K562 (cell line): ENCODE results near the gene TMEM181. TPM values are rescaled to one million over a fixed set of nuclear protein-coding genes. Genes with fewer than 3 reads are reported as not detected.
A peak's percentile ranks its signal among the peaks of the same experiment; 100 is the strongest.

Experiments
- ATAC-seq: fragments of 200-7000 bp; cut with Tn5 transposase; 3 replicates; pipeline ENCODE4 v1.9.1; 2020; ENCODE audit warnings: moderate library complexity
- BruUV-seq: library from RNA; stranded (reverse); fragments of 400-500 nt; replicated peaks from 2 replicates; lab custom pipeline; 2021; lab: Mats Ljungman, UMichigan
- CTCF ChIA-PET: fragments of 300-600 bp; formaldehyde crosslinking; extraction: SDS; loops from one replicate; lab custom pipeline; 2021; ENCODE audit warnings: low intra/inter-chr PET ratio; lab: Yijun Ruan, JAX
- POLR2A ChIA-PET: fragments of 300-600, 350-650 bp; sonication (Branson Sonifier 250); formaldehyde crosslinking; extraction: SDS; loops from one replicate; lab custom pipeline; 2021; ENCODE audit warnings: antibody characterized with exemption, inconsistent platforms; lab: Yijun Ruan, JAX
- DNase-seq, 4 experiments: peaks; one replicate each; pipeline versions ENCODE4 v3.0.0 to v3.0.0-alpha.2; 2011 to 2018; ENCODE audit warnings: low spot score in 3 of 4, mixed read lengths in 3 of 4; ENCODE audit errors: extremely low read depth in 1 of 4
- FAIRE-seq: peaks from 2 replicates; lab custom pipeline; 2011; peaks lifted over from hg19 to GRCh38; lab: Jason Lieb, UNC
- H2AFZ ChIP-seq: 2 replicates; pipeline ENCODE4 v1.6.0; 2011; ENCODE audit warnings: low read depth, low read length, control low read depth, inconsistent platforms
- H3K27ac ChIP-seq: fragments of 200-600 bp; 3 replicates; pipeline ENCODE4 v1.8.0; 2011; ENCODE audit warnings: low read depth, mild to moderate bottlenecking, control low read depth, inconsistent platforms, low read length, moderate library complexity, mixed read lengths; ENCODE audit errors: extremely low read depth
- H3K27me3 ChIP-seq, 2 experiments: fragments of 300-600 bp in 1 of 2; 2 replicates in 1 of 2; 3 replicates in 1 of 2; pipeline versions ENCODE4 v1.6.0 to v1.8.0; 2011; ENCODE audit warnings: inconsistent platforms in 2 of 2, low read length in 2 of 2, mild to moderate bottlenecking in 1 of 2, mixed read lengths in 1 of 2, moderate library complexity in 1 of 2; ENCODE audit not compliant: control insufficient read depth in 2 of 2, insufficient read depth in 2 of 2
- H3K36me3 ChIP-seq: fragments of 300-600 bp; 3 replicates; pipeline ENCODE4 v1.8.0; 2011; ENCODE audit warnings: mild to moderate bottlenecking, low read length, inconsistent platforms; ENCODE audit not compliant: control insufficient read depth, insufficient read depth
- H3K4me1 ChIP-seq, 2 experiments: fragments of 200-600 bp in 1 of 2; replicated peaks in 1 of 2; 2 replicates in 1 of 2; 3 replicates in 1 of 2; pipeline versions ENCODE4 v1.5.1 to v1.8.0; 2011; ENCODE audit warnings: inconsistent platforms in 2 of 2, low read length in 2 of 2, mild to moderate bottlenecking in 1 of 2, mixed read lengths in 1 of 2, moderate library complexity in 1 of 2; ENCODE audit not compliant: control insufficient read depth in 2 of 2, insufficient read depth in 2 of 2
- H3K4me2 ChIP-seq: 2 replicates; pipeline ENCODE4 v1.6.1; 2011; ENCODE audit warnings: low read length, control low read depth, inconsistent platforms, mixed read lengths; ENCODE audit not compliant: insufficient read depth
- H3K4me3 ChIP-seq: fragments of 200-600 bp; sonication (generic), shearing (Covaris generic); 2 replicates; pipeline ENCODE4 v1.5.1; 2016; ENCODE audit warnings: control low read depth, inconsistent platforms
- H3K79me2 ChIP-seq: fragments of 200-600 bp; 3 replicates; pipeline ENCODE4 v1.8.0; 2011; ENCODE audit warnings: low read length, inconsistent platforms; ENCODE audit not compliant: control insufficient read depth, insufficient read depth
- H3K9ac ChIP-seq, 2 experiments: 2 replicates each; pipeline versions ENCODE4 v1.6.0 to v1.6.1; 2011; ENCODE audit warnings: low read depth in 2 of 2, low read length in 2 of 2, control low read depth in 1 of 2, inconsistent platforms in 1 of 2, mild to moderate bottlenecking in 1 of 2, mixed read lengths in 1 of 2; ENCODE audit not compliant: insufficient read depth in 1 of 2
- H3K9me1 ChIP-seq: one replicate; pipeline ENCODE4 v1.6.0; 2011; ENCODE audit warnings: inconsistent platforms, mild to moderate bottlenecking, low read length, moderate library complexity; ENCODE audit not compliant: control insufficient read depth, insufficient read depth
- H3K9me3 ChIP-seq: replicated peaks from 2 replicates; pipeline ENCODE4 v1.5.1; 2011; ENCODE audit warnings: low read depth, low read length, inconsistent platforms; ENCODE audit not compliant: control insufficient read depth, insufficient read depth
- H4K20me1 ChIP-seq: replicated peaks from 2 replicates; pipeline ENCODE4 v1.6.1; 2011; ENCODE audit warnings: low read length, inconsistent platforms, mixed read lengths; ENCODE audit not compliant: control insufficient read depth, insufficient read depth
- CBX8 ChIP-seq: fragments of 200-600 bp; sonication (generic); IDR thresholded peaks from 2 replicates; pipeline ENCODE4 v1.6.1; 2012; ENCODE audit warnings: borderline replicate concordance, mixed run types, low read depth, mild to moderate bottlenecking, moderate library complexity, mixed read lengths, low read length, control low read depth, inconsistent platforms; ENCODE audit not compliant: poor library complexity, severe bottlenecking; ENCODE audit errors: extremely low read depth
- EZH2 ChIP-seq: IDR thresholded peaks from 2 replicates; pipeline ENCODE4 v1.6.1; 2012; ENCODE audit warnings: low read depth, mild to moderate bottlenecking, inconsistent platforms, low read length, borderline replicate concordance
- POLR2AphosphoS5 ChIP-seq: IDR thresholded peaks from 2 replicates; pipeline ENCODE4 v1.6.1; 2011; ENCODE audit warnings: mild to moderate bottlenecking, low read depth, low read length, moderate library complexity; ENCODE audit not compliant: control insufficient read depth, insufficient read depth
- RNF2 ChIP-seq: sonication (generic); IDR thresholded peaks from 2 replicates; pipeline ENCODE4 v1.6.1; 2016
- SRSF7 ChIP-seq: fragments of 200-400 bp; formaldehyde crosslinking; optimal IDR thresholded peaks from 2 replicates; pipeline ENCODE3; 2017; ENCODE audit warnings: mild to moderate bottlenecking, low read depth, low read length
- ZFP36 ChIP-seq: fragments of 150-350 bp; IDR thresholded peaks from 2 replicates; pipeline ENCODE4 v1.6.1; 2018; ENCODE audit warnings: low read length, low read depth; ENCODE audit not compliant: partially characterized antibody
- WGBS: fragments of 100-300 bp; shearing (Covaris generic); methylation state at CpG from one replicate; pipeline ENCODE4 v1.1.6; 2016; ENCODE audit warnings: low coverage, mixed read lengths; ENCODE audit not compliant: insufficient coverage; ENCODE audit errors: missing lambda C conversion rate; 5-methylcytosine and 5-hydroxymethylcytosine counted together
- in situ Hi-C: fragments of 300-500 bp; cut with MboI; formaldehyde crosslinking; loops from 4 replicates; pipeline ENCODE4 v1.15.0; 2018; ENCODE audit warnings: inconsistent platforms, mixed read lengths
- intact Hi-C: fragments of 100-400 bp; cut with micrococcal nuclease; formaldehyde crosslinking; loops from 2 replicates; pipeline ENCODE4 v1.14.2; 2022
- polyA plus RNA-seq, 8 experiments: library from polyadenylated mRNA; depleted of rRNA in 4 of 8; stranded (reverse) in 5 of 8; unstranded in 3 of 8; fragments of >200 nt; fragmentation: Nextera tagmentation in 2 of 8; fragmentation: Illumina TruSeq in 1 of 8; extraction: Ambion mirVana in 2 of 8; extraction: Trizol in 1 of 8; gene quantifications; 2 replicates each; pipeline versions ENCODE4 v1.2.1 to v1.2.3, GENCODE V29; 2011 to 2014; ENCODE audit warnings: inconsistent platforms in 1 of 8, missing spikeins in 1 of 8
- total RNA-seq, 7 experiments: library from RNA; depleted of rRNA in 6 of 7; stranded (reverse); fragments of >200 nt in 6 of 7; fragmentation: Illumina TruSeq in 2 of 7; extraction: Trizol in 2 of 7; gene quantifications; 2 replicates each; pipeline versions ENCODE4 v1.2.1 to v1.2.3, GENCODE V29; 2011 to 2021; ENCODE audit warnings: low replicate concordance in 1 of 7

The TMEM181 gene
- total and polyA plus RNA-seq, 9 of the 15 experiments (the other 6 are each of a cell fraction or from before 2014, with no cell fraction given) = 5.6 to 27.2 (median 19.9) TPM

DNA sequence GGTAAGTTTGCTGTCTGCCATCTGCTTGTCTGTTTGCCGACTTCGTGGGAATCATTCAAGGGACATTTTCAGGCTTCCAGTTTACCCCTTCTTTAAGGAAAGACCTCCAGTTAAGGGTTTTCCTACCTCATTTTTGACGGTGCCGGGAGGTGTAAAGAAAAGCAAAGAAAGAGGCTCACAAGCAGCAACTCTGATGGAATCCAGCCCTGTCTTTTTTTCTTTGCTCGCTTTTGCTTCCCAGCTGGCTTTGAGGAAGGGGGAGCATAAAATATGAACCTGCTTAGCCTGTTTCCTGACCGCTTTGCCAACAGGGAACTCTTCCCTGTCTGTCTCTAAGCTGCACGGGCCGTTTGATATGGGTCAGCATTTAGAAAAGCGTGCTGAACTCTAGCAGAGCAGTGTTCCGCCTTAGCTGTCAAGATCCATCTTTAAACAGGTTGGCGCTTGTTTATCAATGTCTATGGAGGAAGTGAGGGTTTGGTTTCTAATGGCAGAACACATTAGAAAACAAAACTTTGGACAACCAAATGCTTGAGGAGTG is 103.8 kb downstream of the TMEM181 start:
- DNase-seq (no peak), FAIRE-seq (no peak), ATAC-seq (no peak; the same call in 2 of the 3 replicates)
- ChIA-PET CTCF (no interaction called here), POLR2A (interaction anchor here (0.9 to 1.4 kb wide), 3 partner anchors 9 to 430 kb away, joined by 3 to 4 read pairs (median 3); no protein-coding TSS in a partner anchor)
- Histone ChIP-seq H3K27ac (no peak overlapping the region), H3K36me3 (no peaks in the 10 kb centered on the region), H3K9ac (no peak overlapping the region), H3K9me1 (no peaks in the 10 kb centered on the region), H3K27me3 (peaks cover 65 to 74% of the 10 kb centered on the region in 2 experiments), H3K9me3 (no peaks in the 10 kb centered on the region), H3K79me2 (no peaks in the 10 kb centered on the region), H3K4me1 (peaks cover 0 to 3% of the 10 kb centered on the region in 2 experiments; a peak in 1 of 5 replicates), H3K4me2 (no peak overlapping the region), H4K20me1 (peaks cover 4% of the 10 kb centered on the region), H3K4me3 (no peak overlapping the region), H2AFZ (0 out of 2 replicates have a peak overlapping the region, but pooled peaks have one; percentile 7)
- in situ Hi-C loops = no loop called here
- intact Hi-C loops = no loop called here
- BruUV-seq = no TSS peak
- WGBS = 3% methylated on average over 11 of the region's 11 CpGs
- TF ChIP-seq ZFP36 (peak; percentile 9), CBX8 (peak; percentile 91), EZH2 (0 out of 2 replicates have a peak, but pooled peaks have one; percentile 20), POLR2AphosphoS5 (no peak), RNF2 (peak; percentile 44; the same call in 1 of the 2 replicates), SRSF7 (no peak)
